ENCODE measurements around the gene ABCA9. TPM values are rescaled to one million over a fixed set of nuclear protein-coding genes. Genes with fewer than 3 reads are reported as not detected.
"Not testable (repeated sequence)": the region's sequence is repeated elsewhere in the genome, so short reads cannot be mapped to it uniquely, and the experiment has no call there.

The ABCA9 gene
- total RNA-seq, 4 donors from 2014 or later = 4.5 to 10.3 (median 7.7) TPM

- intact Hi-C loops (cut with DNase I; ENCODE audit: low total_unique reads) = no loop called here
- TF ChIP-seq POLR2A (IDR thresholded peaks at IDR 0.05) = no peak
- TF ChIP-seq CTCF (IDR thresholded peaks at IDR 0.05) = no peak
- 95 to 97% methylated on average over 1 of the region's 1 CpG for WGBS, 2 donors
- no peak overlapping the region for H3K4me3 ChIP-seq (ENCODE audit: low read depth, poor library complexity, severe bottlenecking)
- no peak for DNase-seq (ENCODE audit: low spot score in 2 of 2)
Measured at GRCh38 chr17:68957944-68958343, 102.8 kb downstream of the ABCA9 start.

GRCh38 chr17:68955181-68955841, 105.4 kb downstream of the ABCA9 start, which contains the start of gene ABCA8:
ABCA8 (minus strand) TSS chr17:68955392; CDS start chr17:68942034, 13,358 bp downstream.
- intact Hi-C loops (cut with DNase I; ENCODE audit: low total_unique reads) = no loop called here
- no peak for DNase-seq (ENCODE audit: low spot score in 2 of 2)
- TF ChIP-seq POLR2A (IDR thresholded peaks at IDR 0.05) = no peak
- no peak for TF ChIP-seq CTCF (IDR thresholded peaks at IDR 0.05)
- no peak within 1 kb of the TSS for H3K4me3 ChIP-seq (ENCODE audit: low read depth, poor library complexity, severe bottlenecking)
- WGBS, 2 donors = 35 to 37% methylated on average over 4 of the region's 4 CpGs

- TF ChIP-seq CTCF (IDR thresholded peaks at IDR 0.05) (no peak), POLR2A (IDR thresholded peaks at IDR 0.05) (no peak)
- intact Hi-C loops (cut with DNase I; ENCODE audit: low total_unique reads) = no loop called here
- DNase-seq (ENCODE audit: low spot score in 2 of 2) = no peak
- H3K4me3 ChIP-seq (ENCODE audit: low read depth, poor library complexity, severe bottlenecking) = no peak overlapping the region
- 32 to 35% methylated on average over 4 of the region's 4 CpGs for WGBS, 2 donors
Measured at GRCh38 chr17:68954146-68954896, 106.4 kb downstream of the ABCA9 start.

- no peak overlapping the region for H3K4me3 ChIP-seq (ENCODE audit: low read depth, poor library complexity, severe bottlenecking)
- DNase-seq (ENCODE audit: low spot score in 2 of 2) = no peak
- TF ChIP-seq CTCF (IDR thresholded peaks at IDR 0.05) (no peak), POLR2A (IDR thresholded peaks at IDR 0.05) (no peak)
- WGBS, 2 donors = 58 to 77% methylated on average over 4 of the region's 4 CpGs
- intact Hi-C loops (cut with DNase I; ENCODE audit: low total_unique reads) = no loop called here
Measured at GRCh38 chr17:68953340-68953997, 107.3 kb downstream of the ABCA9 start.

- no peak for TF ChIP-seq CTCF (IDR thresholded peaks at IDR 0.05)
- no peak for TF ChIP-seq POLR2A (IDR thresholded peaks at IDR 0.05)
Measured at GRCh38 chr17:68950725-68951124, 110.0 kb downstream of the ABCA9 start.

GRCh38 chr17:68947868-68948267, 112.9 kb downstream of the ABCA9 start:
- DNase-seq (ENCODE audit: low spot score in 2 of 2); intact Hi-C loops (cut with DNase I; ENCODE audit: low total_unique reads); H3K4me3 ChIP-seq (ENCODE audit: low read depth, poor library complexity, severe bottlenecking): not testable (repeated sequence)
- WGBS, 2 donors = 94 to 96% methylated on average over 1 of the region's 1 CpG

More at GRCh38 chr17:68950725-68951124, 110.0 kb downstream of the ABCA9 start:
- intact Hi-C loops (cut with DNase I; ENCODE audit: low total_unique reads) = no loop called here
- H3K4me3 ChIP-seq (ENCODE audit: low read depth, poor library complexity, severe bottlenecking) = no peak overlapping the region
- DNase-seq (ENCODE audit: low spot score in 2 of 2) = no peak
- 69 to 79% methylated on average over 4 of the region's 4 CpGs for WGBS, 2 donors

Data from lower leg skin (tissue), 4 donors.